Cerebellar cortex (tissue), 1 donor: ENCODE results near the gene IDUA.
"Not testable (repeated sequence)": the region's sequence is repeated elsewhere in the genome, so short reads cannot be mapped to it uniquely, and the experiment has no call there.

Experiments used
- DNase-seq: peaks from one replicate; pipeline ENCODE4 v3.0.0-alpha.2; 2015; ENCODE audit warnings: low spot score

The IDUA gene

GRCh38 chr4:967113-968104 lies 19.4 kb upstream of the IDUA start:
- no peak for DNase-seq

GRCh38 chr4:968221-968620 lies 18.6 kb upstream of the IDUA start:
- DNase-seq, result no peak

DNA sequence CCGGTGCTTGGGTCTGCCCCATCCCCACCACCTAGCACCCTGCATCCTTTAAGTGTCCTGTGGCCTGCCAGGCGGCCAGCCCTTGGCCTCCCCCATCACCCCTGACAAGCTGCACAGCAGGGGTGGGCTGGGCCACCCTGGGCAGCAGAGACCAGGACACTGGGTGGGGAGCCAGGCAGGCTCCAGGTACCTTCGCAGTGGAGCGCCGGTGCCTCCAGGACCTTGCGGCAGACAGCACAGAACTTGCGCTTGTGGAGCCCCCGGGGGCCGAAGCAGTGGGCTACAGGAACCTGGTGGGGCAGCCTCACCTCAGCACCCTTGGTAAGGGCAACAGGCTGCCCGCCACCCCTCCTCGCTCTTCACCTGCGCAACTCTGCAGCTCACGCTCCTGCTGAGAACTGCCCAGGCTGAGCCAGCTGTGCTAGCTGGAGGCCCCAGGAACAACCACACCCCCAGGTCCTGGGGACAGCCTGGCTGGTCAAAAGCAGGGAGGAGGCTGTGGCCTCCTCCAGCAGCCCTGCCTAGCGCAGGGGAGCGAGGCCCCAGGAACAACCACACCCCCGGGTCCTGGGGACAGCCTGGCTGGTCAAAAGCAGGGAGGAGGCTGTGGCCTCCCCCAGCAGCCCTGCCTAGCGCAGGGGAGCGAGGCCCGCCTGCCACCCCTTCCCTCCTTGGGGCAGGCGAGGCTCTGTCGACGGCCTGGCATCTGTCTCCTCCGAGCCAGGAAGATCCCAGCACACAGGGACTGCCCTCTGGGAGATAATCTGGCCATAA lies 18.0 kb upstream of the IDUA start:
- no peak for DNase-seq

DNA sequence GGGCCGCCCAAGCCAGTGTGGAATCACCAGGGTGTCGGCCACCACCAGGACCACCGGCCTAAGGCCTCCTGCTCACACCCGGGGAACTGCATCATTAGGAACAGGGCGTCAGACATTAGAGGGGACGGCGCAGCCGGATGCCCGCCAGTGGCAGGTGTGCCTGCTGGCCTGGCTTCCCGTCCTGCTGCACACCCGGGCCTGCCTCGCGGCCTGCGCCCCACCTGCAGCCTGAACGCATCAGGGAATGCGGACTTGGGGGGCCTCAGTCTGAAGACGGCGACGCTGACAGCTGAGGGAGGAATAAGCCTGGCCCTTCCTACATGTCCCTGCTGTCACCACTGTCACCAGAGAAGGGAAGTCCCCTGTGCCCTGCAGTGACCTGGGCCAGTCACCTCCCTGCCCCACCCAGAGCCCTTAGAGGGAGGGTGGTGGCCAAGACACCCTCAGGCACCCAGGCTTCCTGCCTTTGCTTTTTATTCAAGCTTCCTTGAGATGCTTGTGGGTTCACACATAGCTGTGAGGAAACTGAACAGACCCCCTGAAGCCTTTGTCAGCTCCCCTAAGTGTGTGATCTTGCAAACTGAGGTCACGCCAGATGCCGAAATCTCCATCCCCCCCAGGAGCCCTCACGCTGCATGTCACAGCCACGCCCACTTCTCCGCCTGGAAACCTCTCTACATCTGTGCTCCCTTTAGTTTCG lies 16.6 kb upstream of the IDUA start:
- DNase-seq, result no peak

- no peak for DNase-seq
Measured at GRCh38 chr4:970854-971520, 15.9 kb upstream of the IDUA start.

GRCh38 chr4:971666-972500 lies 15.0 kb upstream of the IDUA start:
- no peak for DNase-seq

- DNase-seq, result no peak
Measured at GRCh38 chr4:972651-973424, 14.0 kb upstream of the IDUA start.

DNA sequence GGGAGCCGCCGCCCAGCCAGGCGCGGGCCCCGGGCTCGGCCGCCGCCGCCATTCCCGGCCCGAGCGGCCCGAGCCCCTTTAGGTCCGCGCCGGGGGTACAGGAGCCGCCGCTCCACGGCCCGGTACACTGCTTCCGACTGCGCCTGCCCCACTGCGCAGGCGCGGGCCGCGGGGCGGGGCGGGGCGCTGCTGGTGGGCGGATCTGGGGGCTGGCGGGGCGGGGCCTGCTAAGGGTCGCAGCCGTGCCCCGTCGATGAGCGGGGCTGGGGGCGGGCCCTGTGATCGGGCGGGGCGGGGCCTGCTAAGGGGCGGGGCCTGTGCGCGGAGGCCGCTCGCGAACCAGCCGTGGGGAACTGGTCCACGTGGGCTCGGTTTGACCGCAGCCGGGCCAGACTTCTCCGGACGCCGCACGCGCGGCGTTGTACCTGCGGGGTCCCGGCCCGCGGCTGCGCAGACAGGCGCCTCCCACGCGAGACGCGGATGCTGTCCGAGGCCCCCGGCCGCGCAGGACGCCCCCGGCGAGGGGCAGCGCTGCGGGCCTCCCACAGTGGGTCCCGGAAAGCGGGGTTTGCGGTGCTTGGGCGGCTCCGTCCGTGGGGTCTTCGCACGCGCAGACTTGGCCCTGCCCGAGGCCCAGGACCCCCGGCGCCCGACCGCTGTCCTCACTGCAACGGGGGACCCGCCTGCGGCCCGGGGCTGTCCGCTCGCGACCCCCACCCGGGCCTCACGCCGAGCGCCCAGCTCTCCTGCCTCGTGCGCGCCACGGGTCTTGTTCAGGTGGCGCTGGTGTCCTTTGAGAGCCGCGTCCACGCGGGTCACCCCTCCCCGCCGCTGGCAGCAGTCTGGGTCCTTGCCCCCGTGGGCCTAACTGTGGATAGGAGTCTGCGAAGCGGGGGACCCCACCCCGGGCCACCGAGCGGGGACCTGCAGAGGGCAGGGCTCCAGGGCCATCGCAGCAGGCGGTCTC lies 13.1 kb upstream of the IDUA start, which contains the start of gene DGKQ:
Gene DGKQ (minus strand): TSS at position 139 of the 967 bp plus-strand sequence. CDS start 87 bp downstream, at position 52.
- DNase-seq, result peak; percentile 81

GRCh38 chr4:974668-975067 lies 12.2 kb upstream of the IDUA start:
- DNase-seq, result no peak

GRCh38 chr4:976016-976415 lies 10.8 kb upstream of the IDUA start:
- not testable (repeated sequence) for DNase-seq

- DNase-seq, result no peak
Measured at GRCh38 chr4:978957-979701, 7.7 kb upstream of the IDUA start.

GRCh38 chr4:982291-982690 lies 4.6 kb upstream of the IDUA start:
- no peak for DNase-seq

GRCh38 chr4:982814-983213 lies 4.0 kb upstream of the IDUA start:
- DNase-seq, result no peak

DNA sequence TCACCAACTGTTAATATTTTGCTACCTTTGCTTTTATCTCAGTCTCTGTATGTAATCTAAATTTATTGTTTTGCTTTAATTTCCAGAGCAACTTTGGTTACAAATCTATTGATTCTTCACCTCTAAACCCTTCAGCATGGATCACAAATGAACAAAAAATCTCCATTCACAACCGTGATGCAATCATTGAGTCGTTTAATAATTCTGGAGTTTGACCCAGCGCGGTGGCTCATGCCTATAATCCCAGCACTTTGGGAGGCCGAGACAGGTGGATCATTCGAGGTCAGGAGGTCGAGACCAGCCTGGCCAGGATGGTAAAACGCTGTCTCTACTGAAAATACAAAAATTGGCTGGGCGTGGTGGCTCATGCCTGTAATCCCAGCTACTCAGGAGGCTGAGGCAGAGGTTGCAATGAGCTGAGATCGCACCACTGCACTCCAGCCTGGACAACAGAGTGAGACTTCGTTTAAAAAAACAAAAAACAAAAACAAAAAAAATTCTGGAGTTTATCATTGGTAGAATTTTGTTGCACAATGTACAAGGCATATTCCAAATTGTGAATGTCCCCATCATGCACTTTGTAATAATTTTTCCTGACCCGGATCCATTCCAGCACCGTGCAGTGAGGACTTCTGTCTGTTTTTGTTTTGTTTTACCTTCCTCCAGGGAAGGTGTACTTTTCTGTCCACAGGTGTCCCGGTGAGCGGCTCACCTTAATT lies 2.3 kb upstream of the IDUA start:
- no peak for DNase-seq

DNA sequence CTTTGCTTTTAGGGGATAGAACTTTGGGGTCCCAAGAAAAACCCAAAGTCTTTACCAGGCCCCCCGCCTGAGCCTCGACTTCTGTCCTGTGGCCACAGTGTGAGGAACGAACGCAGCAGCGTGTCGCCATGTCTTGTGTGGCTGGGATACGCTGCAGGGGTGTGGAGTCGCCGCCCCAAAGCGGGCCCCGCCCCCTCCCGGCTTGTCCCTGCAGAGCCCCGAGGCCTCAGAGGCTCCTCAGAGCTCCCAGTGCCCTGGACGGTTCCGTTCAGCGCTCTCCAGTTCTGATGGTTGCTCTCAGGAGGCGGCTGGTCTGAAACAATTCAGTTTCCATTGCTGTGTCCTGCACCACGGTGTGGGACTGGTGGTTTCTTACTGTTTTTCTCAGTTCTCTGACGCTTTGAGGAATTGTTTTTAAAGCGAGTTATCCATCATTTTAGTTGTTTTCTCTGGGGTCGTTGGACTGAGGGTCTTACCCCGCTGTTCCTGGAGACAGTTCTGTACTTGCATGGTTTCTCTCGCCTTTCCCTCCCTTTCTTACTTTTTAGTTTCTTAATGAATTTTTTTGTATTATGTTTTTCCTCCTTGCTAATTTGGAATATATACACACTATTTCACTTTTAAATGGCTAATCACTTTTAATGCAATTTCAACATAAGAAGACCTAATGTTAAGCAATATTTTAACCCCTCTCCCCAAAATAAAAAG lies 1.6 kb upstream of the IDUA start:
- peak; percentile 73 for DNase-seq

- peak; percentile 57 for DNase-seq
Measured at GRCh38 chr4:986428-986878, 391 bp upstream of the IDUA start.
